ENCODE results near the gene WDR7. TPM values are rescaled to one million over a fixed set of nuclear protein-coding genes. Genes with fewer than 3 reads are reported as not detected.

The WDR7 gene
- total RNA-seq, 2 experiments from 2014 or later = 16.0 to 19.0 TPM

- H3K36me3 Mint-ChIP-seq (ENCODE audit: low read depth) = peaks cover 10% of the 10 kb centered on the region
- no peak for ATAC-seq
- ChIA-PET POLR2A (no interaction called here), CTCF (no interaction called here)
- peaks cover 19% of the 10 kb centered on the region for H3K4me1 Mint-ChIP-seq (ENCODE audit: low read depth)
- intact Hi-C loops (cut with micrococcal nuclease) = no loop called here
- H3K4me3 Mint-ChIP-seq = no peak overlapping the region
- TF ChIP-seq CTCF (IDR thresholded peaks at IDR 0.05) = no peak
- no peaks in the 10 kb centered on the region for H3K9me3 Mint-ChIP-seq
- H3K27ac Mint-ChIP-seq = no peak overlapping the region
- no peaks in the 10 kb centered on the region for H3K27me3 Mint-ChIP-seq
- no peak for DNase-seq
These were observed 174.2 kb downstream of the WDR7 start for GRCh38 chr18:56825321-56825720.

GRCh38 chr18:56825878-56826277 is 174.7 kb downstream of the WDR7 start:
- no peak overlapping the region for H3K4me3 Mint-ChIP-seq
- POLR2A ChIA-PET = interaction anchor here (0.6 kb wide), 1 partner anchor 124 kb away, joined by 3 read pairs; no protein-coding TSS in a partner anchor
- no peak for DNase-seq
- peaks cover 19% of the 10 kb centered on the region for H3K4me1 Mint-ChIP-seq (ENCODE audit: low read depth)
- no peaks in the 10 kb centered on the region for H3K9me3 Mint-ChIP-seq
- H3K36me3 Mint-ChIP-seq (ENCODE audit: low read depth) = peaks cover 11% of the 10 kb centered on the region
- intact Hi-C loops (cut with micrococcal nuclease) = no loop called here
- H3K27ac Mint-ChIP-seq = no peak overlapping the region
- no peaks in the 10 kb centered on the region for H3K27me3 Mint-ChIP-seq
- no peak for ATAC-seq
- CTCF ChIA-PET = no interaction called here
- TF ChIP-seq CTCF (IDR thresholded peaks at IDR 0.05) = no peak

GRCh38 chr18:56831988-56832387 is 180.8 kb downstream of the WDR7 start:
- H3K36me3 Mint-ChIP-seq (ENCODE audit: low read depth) = peaks cover 14% of the 10 kb centered on the region
- ChIA-PET POLR2A (no interaction called here), CTCF (no interaction called here)
- no peaks in the 10 kb centered on the region for H3K4me1 Mint-ChIP-seq (ENCODE audit: low read depth)
- no peak for ATAC-seq
- no peaks in the 10 kb centered on the region for H3K27me3 Mint-ChIP-seq
- intact Hi-C loops (cut with micrococcal nuclease) = no loop called here
- DNase-seq = no peak
- no peaks in the 10 kb centered on the region for H3K9me3 Mint-ChIP-seq
- no peak overlapping the region for H3K4me3 Mint-ChIP-seq
- TF ChIP-seq CTCF (IDR thresholded peaks at IDR 0.05) = no peak
- no peak overlapping the region for H3K27ac Mint-ChIP-seq

- CTCF ChIA-PET = no interaction called here
- H3K36me3 Mint-ChIP-seq (ENCODE audit: low read depth) = peaks cover 10% of the 10 kb centered on the region
These were observed 184.2 kb downstream of the WDR7 start for GRCh38 chr18:56835331-56835730.

GRCh38 chr18:56836173-56836572 is 185.0 kb downstream of the WDR7 start:
- TF ChIP-seq CTCF (IDR thresholded peaks at IDR 0.05) = no peak
- H3K4me1 Mint-ChIP-seq (ENCODE audit: low read depth) = no peaks in the 10 kb centered on the region
- POLR2A ChIA-PET = no interaction called here
- intact Hi-C loops (cut with micrococcal nuclease) = no loop called here
- no peaks in the 10 kb centered on the region for H3K9me3 Mint-ChIP-seq
- H3K27me3 Mint-ChIP-seq = no peaks in the 10 kb centered on the region
- peaks cover 6% of the 10 kb centered on the region for H3K36me3 Mint-ChIP-seq (ENCODE audit: low read depth)
- DNase-seq = no peak
- H3K4me3 Mint-ChIP-seq = no peak overlapping the region
- no peak overlapping the region for H3K27ac Mint-ChIP-seq
- CTCF ChIA-PET = no interaction called here
- no peak for ATAC-seq

More at GRCh38 chr18:56835331-56835730, 184.2 kb downstream of the WDR7 start:
- Mint-ChIP-seq H3K9me3 (no peaks in the 10 kb centered on the region), H3K4me3 (no peak overlapping the region), H3K4me1 (ENCODE audit: low read depth) (no peaks in the 10 kb centered on the region), H3K27ac (no peak overlapping the region), H3K27me3 (no peaks in the 10 kb centered on the region)
- ATAC-seq = no peak
- no peak for TF ChIP-seq CTCF (IDR thresholded peaks at IDR 0.05)
- intact Hi-C loops (cut with micrococcal nuclease) = no loop called here
- no peak for DNase-seq
- POLR2A ChIA-PET = no interaction called here

All from activated CD8-positive, alpha-beta T cell treated with anti-CD3 and anti-CD28 coated beads for 36 hours (primary cell).